AG10803 (cell line): Measurements from ENCODE around the gene BACH2.
"Not testable (repeated sequence)": the region's sequence is repeated elsewhere in the genome, so short reads cannot be mapped to it uniquely, and the experiment has no call there.

Experiments
- DNase-seq: peaks from one replicate; pipeline ENCODE4 v3.0.0; 2010; ENCODE audit warnings: low read depth
- H3K4me3 ChIP-seq: 2 replicates; pipeline ENCODE4 v1.5.1; 2011; ENCODE audit warnings: mild to moderate bottlenecking, low read length, control low read depth
- TF ChIP-seq, protein P1 (sequence below): conservative IDR thresholded peaks from 2 replicates; pipeline ENCODE4 v1.5.1; 2011; ENCODE audit warnings: mild to moderate bottlenecking, low read length, control low read depth, inconsistent platforms

The BACH2 gene

DNA sequence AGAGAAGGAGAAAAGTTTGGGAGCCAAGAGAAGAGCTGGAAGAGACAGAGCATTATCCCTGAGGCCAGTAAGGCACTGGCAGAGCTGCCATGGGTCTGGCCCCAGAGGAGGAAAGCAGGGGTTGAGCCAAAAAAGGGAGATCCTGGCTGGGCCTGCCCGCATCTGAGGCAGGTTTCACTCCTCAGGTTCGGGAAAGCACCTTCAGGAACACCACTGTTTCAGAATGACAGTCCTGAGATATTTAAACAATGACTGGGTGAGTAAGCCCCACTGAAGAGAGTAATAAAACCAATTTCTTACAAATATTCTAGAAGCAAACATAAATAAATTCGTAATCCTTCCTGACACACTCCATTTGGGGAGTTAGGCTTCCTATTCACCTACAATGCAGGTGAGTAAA lies 152.2 kb downstream of the BACH2 start:
- no peak for DNase-seq
- TF ChIP-seq, protein P1, sequence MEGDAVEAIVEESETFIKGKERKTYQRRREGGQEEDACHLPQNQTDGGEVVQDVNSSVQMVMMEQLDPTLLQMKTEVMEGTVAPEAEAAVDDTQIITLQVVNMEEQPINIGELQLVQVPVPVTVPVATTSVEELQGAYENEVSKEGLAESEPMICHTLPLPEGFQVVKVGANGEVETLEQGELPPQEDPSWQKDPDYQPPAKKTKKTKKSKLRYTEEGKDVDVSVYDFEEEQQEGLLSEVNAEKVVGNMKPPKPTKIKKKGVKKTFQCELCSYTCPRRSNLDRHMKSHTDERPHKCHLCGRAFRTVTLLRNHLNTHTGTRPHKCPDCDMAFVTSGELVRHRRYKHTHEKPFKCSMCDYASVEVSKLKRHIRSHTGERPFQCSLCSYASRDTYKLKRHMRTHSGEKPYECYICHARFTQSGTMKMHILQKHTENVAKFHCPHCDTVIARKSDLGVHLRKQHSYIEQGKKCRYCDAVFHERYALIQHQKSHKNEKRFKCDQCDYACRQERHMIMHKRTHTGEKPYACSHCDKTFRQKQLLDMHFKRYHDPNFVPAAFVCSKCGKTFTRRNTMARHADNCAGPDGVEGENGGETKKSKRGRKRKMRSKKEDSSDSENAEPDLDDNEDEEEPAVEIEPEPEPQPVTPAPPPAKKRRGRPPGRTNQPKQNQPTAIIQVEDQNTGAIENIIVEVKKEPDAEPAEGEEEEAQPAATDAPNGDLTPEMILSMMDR: no peak

DNA sequence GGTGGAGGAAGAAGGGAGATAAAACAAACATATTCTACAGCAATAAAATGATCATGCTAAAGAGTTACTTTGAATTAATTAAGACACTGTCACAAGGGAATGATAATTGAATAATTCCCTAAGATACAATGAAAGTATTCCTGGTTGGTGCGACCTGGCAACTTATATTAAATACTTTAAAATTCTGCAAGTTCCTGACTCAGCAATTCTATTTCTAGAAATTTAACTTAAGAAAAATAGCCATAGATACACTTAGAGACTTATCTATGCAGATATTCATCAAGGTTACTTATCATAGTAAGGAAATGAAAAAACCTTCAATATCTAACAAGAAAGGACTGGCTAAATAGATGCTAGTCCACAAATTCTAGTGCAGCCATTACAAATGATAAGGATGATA lies 156.0 kb downstream of the BACH2 start:
- no peak for DNase-seq
- TF ChIP-seq, protein P1: no peak
- H3K4me3 ChIP-seq: no peak overlapping the region

More for the DNA sequence above, 152.2 kb downstream of the BACH2 start:
- H3K4me3 ChIP-seq: no peak overlapping the region

DNA sequence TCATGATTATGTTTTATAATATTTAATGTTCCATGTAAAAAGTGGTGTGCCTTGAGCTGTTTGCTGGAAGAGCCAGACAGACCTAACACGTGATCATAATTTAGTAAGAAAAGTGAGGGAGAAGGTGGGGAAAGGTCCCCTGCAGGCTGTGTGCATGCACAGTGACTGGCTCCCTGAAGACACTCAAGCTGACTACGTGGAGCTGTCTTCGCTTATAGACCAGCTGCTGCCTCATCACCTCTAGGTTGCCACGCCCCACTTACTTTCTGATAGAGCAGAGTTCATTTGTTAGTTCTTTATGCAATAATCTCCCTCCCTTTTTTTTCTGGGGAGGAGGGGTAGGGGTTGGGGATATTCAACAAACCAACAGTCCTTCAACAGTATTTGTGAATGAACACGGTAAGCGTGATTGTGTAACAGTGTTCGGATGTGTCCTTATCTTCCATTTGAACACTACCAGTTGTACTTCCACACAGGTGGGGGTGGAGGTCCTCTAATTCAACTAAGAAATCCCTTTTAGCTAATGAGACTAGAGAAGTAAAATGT lies 157.3 kb downstream of the BACH2 start:
- DNase-seq: no peak
- H3K4me3 ChIP-seq: no peak overlapping the region

DNA sequence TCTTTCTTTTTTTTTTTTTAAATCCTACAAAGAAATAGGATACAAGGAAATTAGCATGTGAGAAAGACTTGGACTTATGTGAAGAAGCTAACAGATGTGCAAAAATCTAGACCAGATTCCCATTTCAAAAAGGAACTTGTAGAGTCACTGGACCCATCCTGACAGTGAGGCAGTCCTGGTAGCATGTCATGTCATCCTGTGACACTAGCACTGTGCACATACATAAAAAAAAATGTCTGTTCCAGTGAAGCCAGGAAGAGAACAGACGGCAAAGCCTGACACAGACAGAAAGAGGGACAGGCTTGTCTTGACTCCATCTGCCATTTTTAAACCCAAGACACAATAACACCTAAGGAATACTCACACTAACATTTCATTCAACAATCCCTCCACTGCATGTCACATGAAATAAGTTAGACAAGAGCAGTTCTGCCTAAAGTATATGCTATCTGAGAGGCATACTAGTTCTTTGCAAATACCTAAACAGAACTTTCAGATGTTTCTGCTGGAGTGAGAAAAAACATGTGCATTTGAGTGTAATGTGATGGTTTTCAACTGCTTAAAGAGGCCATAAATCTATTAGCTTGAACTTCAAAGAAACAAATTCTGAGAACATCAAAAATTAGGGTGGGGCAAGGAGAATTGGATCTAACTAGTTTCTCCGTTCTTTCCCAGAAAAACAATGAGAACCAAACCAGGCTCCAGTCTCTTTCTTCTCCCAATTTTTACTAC lies 159.6 kb downstream of the BACH2 start:
- DNase-seq: no peak
- no peak overlapping the region for H3K4me3 ChIP-seq
- TF ChIP-seq, protein P1: no peak

More for the DNA sequence above, 157.3 kb downstream of the BACH2 start:
- TF ChIP-seq, protein P1: no peak

DNA sequence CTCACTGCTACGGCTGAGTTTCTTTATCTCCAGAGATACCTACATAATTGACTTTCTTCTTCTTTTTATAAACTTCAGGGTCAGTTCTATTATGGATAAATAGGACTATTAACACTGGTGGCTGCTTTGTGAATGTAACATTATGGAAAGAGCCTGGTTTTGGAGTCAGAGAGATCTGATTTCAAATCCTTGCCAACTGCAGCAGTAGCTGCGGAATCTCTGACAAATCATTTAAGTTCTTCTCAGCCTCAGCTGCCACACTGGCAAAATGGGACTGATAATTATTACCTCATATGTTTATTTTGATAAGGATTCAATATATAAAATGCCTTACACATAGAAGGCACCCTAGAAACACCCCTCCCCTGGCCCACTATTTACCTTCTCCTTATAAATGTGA lies 160.5 kb downstream of the BACH2 start:
- no peak for DNase-seq
- H3K4me3 ChIP-seq: no peak overlapping the region
- TF ChIP-seq, protein P1: no peak

DNA sequence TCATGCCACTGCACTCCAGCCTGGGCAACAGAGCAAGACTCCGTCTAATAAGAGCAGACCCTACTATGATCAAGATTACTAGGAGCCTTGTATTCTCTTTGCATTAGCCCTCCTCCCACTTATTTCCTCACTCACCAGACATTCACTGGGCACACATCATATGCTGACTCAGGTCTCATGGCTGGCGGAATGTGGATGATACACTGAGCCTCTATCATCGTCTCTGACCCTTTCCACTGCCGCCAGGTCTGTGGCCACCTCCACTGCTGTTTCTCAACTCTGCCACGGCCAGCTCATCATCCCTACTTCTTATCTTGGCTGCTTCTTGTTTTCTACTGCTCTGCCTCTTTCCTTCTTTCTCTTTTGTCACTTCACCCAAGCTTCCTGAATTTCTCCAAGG lies 161.0 kb downstream of the BACH2 start:
- H3K4me3 ChIP-seq: no peak overlapping the region
- peak; percentile 69 for DNase-seq
- TF ChIP-seq, protein P1: no peak

DNA sequence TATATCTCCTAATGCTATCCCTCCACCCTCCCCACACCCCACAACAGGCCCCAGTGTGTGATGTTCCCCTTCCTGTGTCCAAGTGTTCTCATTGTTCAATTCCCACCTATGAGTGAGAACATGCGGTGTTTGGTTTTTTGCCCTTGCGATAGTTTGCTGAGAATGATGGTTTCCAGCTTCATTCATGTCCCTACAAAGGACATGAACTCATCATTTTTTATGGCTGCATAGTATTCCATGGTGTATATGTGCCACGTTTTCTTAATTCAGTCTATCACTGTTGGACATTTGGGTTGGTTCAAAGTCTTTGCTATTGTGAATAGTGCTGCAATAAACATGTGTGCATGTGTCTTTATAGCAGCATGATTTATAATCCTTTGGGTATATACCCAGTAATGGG lies 163.0 kb downstream of the BACH2 start:
- DNase-seq, H3K4me3 ChIP-seq: not testable (repeated sequence)
